GM10847 (cell line): ENCODE measurements around the gene NT5C2.

ENCODE experiments used
- POLR2A ChIP-seq: IDR thresholded peaks from 2 replicates; pipeline ENCODE4 v1.6.1; 2011; ENCODE audit not compliant: insufficient read length; ENCODE audit errors: extremely low read depth

Gene NT5C2

GRCh38 chr10:103193107-103193819, at the start of gene NT5C2:
NT5C2 (minus strand) TSS chr10:103193272; CDS start chr10:103174958, 18,314 bp downstream.
- no peak for TF ChIP-seq POLR2A

GRCh38 chr10:103241262-103242011, 48.4 kb upstream of the NT5C2 start:
- no peak for TF ChIP-seq POLR2A

- no peak for TF ChIP-seq POLR2A
These were observed 45.6 kb upstream of the NT5C2 start for GRCh38 chr10:103238506-103239252.

- no peak for TF ChIP-seq POLR2A
These were observed 42.7 kb upstream of the NT5C2 start for GRCh38 chr10:103235775-103236174.

- no peak for TF ChIP-seq POLR2A
These were observed 39.9 kb upstream of the NT5C2 start for GRCh38 chr10:103232772-103233488.

GRCh38 chr10:103232131-103232673, 39.1 kb upstream of the NT5C2 start:
- no peak for TF ChIP-seq POLR2A

GRCh38 chr10:103231047-103231551, 38.0 kb upstream of the NT5C2 start:
- TF ChIP-seq POLR2A = no peak

GRCh38 chr10:103227416-103227815, 34.3 kb upstream of the NT5C2 start:
- no peak for TF ChIP-seq POLR2A

- TF ChIP-seq POLR2A = no peak
These were observed 32.9 kb upstream of the NT5C2 start for GRCh38 chr10:103225939-103226338.

GRCh38 chr10:103224133-103224532, 31.1 kb upstream of the NT5C2 start:
- no peak for TF ChIP-seq POLR2A

- no peak for TF ChIP-seq POLR2A
These were observed 22.5 kb upstream of the NT5C2 start for GRCh38 chr10:103215601-103216000.

- no peak for TF ChIP-seq POLR2A
These were observed 14.1 kb upstream of the NT5C2 start for GRCh38 chr10:103207141-103207540.

- no peak for TF ChIP-seq POLR2A
These were observed 11.5 kb upstream of the NT5C2 start for GRCh38 chr10:103204353-103205255.

- no peak for TF ChIP-seq POLR2A
These were observed 10.4 kb upstream of the NT5C2 start for GRCh38 chr10:103203466-103203865.
